ENCODE data around the gene CAPNS1. TPM values are rescaled to one million over a fixed set of nuclear protein-coding genes. Genes with fewer than 3 reads are reported as not detected.
A peak's percentile ranks its signal among the peaks of the same experiment; 100 is the strongest.
"Not testable (repeated sequence)": the region's sequence is repeated elsewhere in the genome, so short reads cannot be mapped to it uniquely, and the experiment has no call there.

CAPNS1 gene
- total RNA-seq, 2 donors from 2014 or later = 259 to 374 TPM

DNA sequence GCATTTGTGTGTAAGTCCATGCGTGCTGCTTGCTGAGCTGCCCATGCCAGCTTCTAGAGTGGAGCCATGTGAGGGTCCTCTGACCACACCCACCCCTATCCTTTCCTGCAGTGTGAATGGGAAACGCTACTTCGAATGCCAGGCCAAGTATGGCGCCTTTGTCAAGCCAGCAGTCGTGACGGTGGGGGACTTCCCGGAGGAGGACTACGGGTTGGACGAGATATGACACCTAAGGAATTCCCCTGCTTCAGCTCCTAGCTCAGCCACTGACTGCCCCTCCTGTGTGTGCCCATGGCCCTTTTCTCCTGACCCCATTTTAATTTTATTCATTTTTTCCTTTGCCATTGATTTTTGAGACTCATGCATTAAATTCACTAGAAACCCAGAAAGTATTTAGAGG lies 14.3 kb upstream of the CAPNS1 start:
- peak overlapping the region; percentile 82 for H3K27ac Mint-ChIP-seq

DNA sequence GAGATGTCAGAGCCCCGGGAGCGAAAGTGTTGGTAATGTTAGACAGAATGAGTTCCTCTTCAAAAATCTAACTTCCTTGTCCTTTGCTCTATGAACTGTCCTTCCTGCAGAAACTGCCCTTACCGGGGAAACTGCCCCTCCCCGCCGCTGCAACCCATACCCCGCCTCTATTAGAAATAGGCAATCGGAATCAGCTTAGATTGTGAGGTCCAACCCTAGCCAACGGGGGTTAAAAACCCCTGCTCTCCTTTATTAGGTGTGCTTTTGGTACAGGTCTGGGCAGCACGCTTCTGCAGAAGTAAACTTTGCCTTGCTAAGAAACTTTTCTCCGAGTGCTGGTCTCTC lies 11.5 kb upstream of the CAPNS1 start:
- Mint-ChIP-seq H3K27me3 (no peaks in the 10 kb centered on the region), H3K4me3 (peak overlapping the region; percentile 87), H3K36me3 (ENCODE audit: low read depth) (peaks cover 26% of the 10 kb centered on the region), H3K4me1 (peaks cover 9% of the 10 kb centered on the region), H3K9me3 (no peaks in the 10 kb centered on the region), H3K27ac (peak overlapping the region; percentile 83)
- ATAC-seq (replicated peaks) = no peak

More for the DNA sequence above, 14.3 kb upstream of the CAPNS1 start:
- no peaks in the 10 kb centered on the region for H3K27me3 Mint-ChIP-seq
- ATAC-seq (replicated peaks) = peak; percentile 37
- peak overlapping the region; percentile 26 for H3K4me3 Mint-ChIP-seq
- H3K9me3 Mint-ChIP-seq = no peaks in the 10 kb centered on the region
- H3K4me1 Mint-ChIP-seq = peaks cover 5% of the 10 kb centered on the region
- peaks cover 51% of the 10 kb centered on the region for H3K36me3 Mint-ChIP-seq (ENCODE audit: low read depth)

GRCh38 chr19:36131221-36131620 lies 8.6 kb upstream of the CAPNS1 start:
- H3K36me3 Mint-ChIP-seq (ENCODE audit: low read depth); H3K27me3 Mint-ChIP-seq; H3K9me3 Mint-ChIP-seq; ATAC-seq (replicated peaks); H3K4me1 Mint-ChIP-seq; H3K4me3 Mint-ChIP-seq; H3K27ac Mint-ChIP-seq: not testable (repeated sequence)

- not testable (repeated sequence) for ATAC-seq (replicated peaks); H3K9me3 Mint-ChIP-seq; H3K27ac Mint-ChIP-seq; H3K27me3 Mint-ChIP-seq; H3K36me3 Mint-ChIP-seq (ENCODE audit: low read depth); H3K4me3 Mint-ChIP-seq
- peaks cover 12% of the 10 kb centered on the region for H3K4me1 Mint-ChIP-seq
Measured at GRCh38 chr19:36134867-36135266, 5.0 kb upstream of the CAPNS1 start.

- Mint-ChIP-seq H3K36me3 (ENCODE audit: low read depth) (peaks cover 18% of the 10 kb centered on the region), H3K27me3 (no peaks in the 10 kb centered on the region), H3K9me3 (no peaks in the 10 kb centered on the region), H3K4me3 (peak overlapping the region; percentile 59), H3K4me1 (peaks cover 16% of the 10 kb centered on the region), H3K27ac (peak overlapping the region; percentile 75)
- ATAC-seq (replicated peaks) = peak; percentile 3
Measured at GRCh38 chr19:36136964-36137686, 2.7 kb upstream of the CAPNS1 start.

- Mint-ChIP-seq H3K36me3 (ENCODE audit: low read depth) (peaks cover 32% of the 10 kb centered on the region), H3K27ac (peak overlapping the region; percentile 59), H3K4me3 (peak overlapping the region; percentile 77), H3K27me3 (no peaks in the 10 kb centered on the region), H3K9me3 (no peaks in the 10 kb centered on the region), H3K4me1 (peaks cover 22% of the 10 kb centered on the region)
- no peak for ATAC-seq (replicated peaks)
Measured at GRCh38 chr19:36139120-36139472, 770 bp upstream of the CAPNS1 start.

GRCh38 chr19:36140304-36141038 lies 605 bp downstream of the CAPNS1 start:
- Mint-ChIP-seq H3K27me3 (no peaks in the 10 kb centered on the region), H3K4me1 (peaks cover 22% of the 10 kb centered on the region), H3K9me3 (no peaks in the 10 kb centered on the region), H3K4me3 (peak overlapping the region; percentile 77), H3K27ac (peak overlapping the region; percentile 59), H3K36me3 (ENCODE audit: low read depth) (peaks cover 45% of the 10 kb centered on the region)
- ATAC-seq (replicated peaks) = peak; percentile 17

GRCh38 chr19:36141039-36141927 lies 1.4 kb downstream of the CAPNS1 start:
- ATAC-seq (replicated peaks) = peak; percentile 77
- Mint-ChIP-seq H3K4me1 (peaks cover 22% of the 10 kb centered on the region), H3K27ac (peak overlapping the region; percentile 59), H3K9me3 (no peaks in the 10 kb centered on the region), H3K27me3 (no peaks in the 10 kb centered on the region), H3K4me3 (peak overlapping the region; percentile 77), H3K36me3 (ENCODE audit: low read depth) (peaks cover 53% of the 10 kb centered on the region)

- no peaks in the 10 kb centered on the region for H3K27me3 Mint-ChIP-seq
- no peak for ATAC-seq (replicated peaks)
- H3K27ac Mint-ChIP-seq = peak overlapping the region; percentile 59
- H3K36me3 Mint-ChIP-seq (ENCODE audit: low read depth) = peaks cover 61% of the 10 kb centered on the region
- peak overlapping the region; percentile 77 for H3K4me3 Mint-ChIP-seq
- H3K4me1 Mint-ChIP-seq = peaks cover 16% of the 10 kb centered on the region
- H3K9me3 Mint-ChIP-seq = no peaks in the 10 kb centered on the region
Measured at GRCh38 chr19:36142046-36142445, 2.2 kb downstream of the CAPNS1 start.

- no peak for ATAC-seq (replicated peaks)
- Mint-ChIP-seq H3K27ac (no peak overlapping the region), H3K9me3 (no peaks in the 10 kb centered on the region), H3K4me3 (peak overlapping the region; percentile 6), H3K4me1 (peaks cover 18% of the 10 kb centered on the region), H3K27me3 (no peaks in the 10 kb centered on the region), H3K36me3 (ENCODE audit: low read depth) (peaks cover 65% of the 10 kb centered on the region)
Measured at GRCh38 chr19:36142496-36142895, 2.6 kb downstream of the CAPNS1 start.

GRCh38 chr19:36144624-36145023 lies 4.8 kb downstream of the CAPNS1 start:
- Mint-ChIP-seq H3K4me1 (peaks cover 18% of the 10 kb centered on the region), H3K9me3 (no peaks in the 10 kb centered on the region), H3K27me3 (no peaks in the 10 kb centered on the region), H3K4me3 (no peak overlapping the region), H3K27ac (no peak overlapping the region), H3K36me3 (ENCODE audit: low read depth) (peaks cover 86% of the 10 kb centered on the region)
- ATAC-seq (replicated peaks) = no peak

- H3K36me3 Mint-ChIP-seq (ENCODE audit: low read depth) = peaks cover 65% of the 10 kb centered on the region
- peak overlapping the region; percentile 62 for H3K27ac Mint-ChIP-seq
- no peak overlapping the region for H3K4me3 Mint-ChIP-seq
- ATAC-seq (replicated peaks) = no peak
- peaks cover 3% of the 10 kb centered on the region for H3K4me1 Mint-ChIP-seq
- H3K9me3 Mint-ChIP-seq = no peaks in the 10 kb centered on the region
- no peaks in the 10 kb centered on the region for H3K27me3 Mint-ChIP-seq
Measured at GRCh38 chr19:36149673-36150406, 10.0 kb downstream of the CAPNS1 start.

DNA sequence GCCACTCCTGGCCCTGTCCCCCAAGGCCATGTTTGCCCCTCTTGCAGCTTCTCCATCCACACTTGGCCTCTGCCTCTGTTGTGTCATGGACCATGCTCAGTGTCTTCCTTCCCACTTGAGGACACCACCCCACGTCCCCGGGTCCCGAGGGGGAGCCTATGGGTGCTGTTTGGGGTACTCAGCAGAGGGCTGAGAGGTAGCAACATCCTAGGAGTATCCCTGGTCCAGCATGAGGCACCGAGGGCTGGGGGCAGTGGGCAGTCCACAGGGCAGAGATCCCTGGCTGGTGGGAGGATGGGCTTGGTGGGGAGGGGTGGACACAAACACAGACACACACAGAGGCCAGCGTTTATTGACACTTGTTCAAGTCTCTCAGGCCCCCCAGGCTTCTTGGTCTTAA lies 10.7 kb downstream of the CAPNS1 start:
- H3K27ac Mint-ChIP-seq = peak overlapping the region; percentile 62
- H3K36me3 Mint-ChIP-seq (ENCODE audit: low read depth) = peaks cover 58% of the 10 kb centered on the region
- no peak for ATAC-seq (replicated peaks)
- H3K9me3 Mint-ChIP-seq = no peaks in the 10 kb centered on the region
- no peak overlapping the region for H3K4me3 Mint-ChIP-seq
- no peaks in the 10 kb centered on the region for H3K27me3 Mint-ChIP-seq
- H3K4me1 Mint-ChIP-seq = peaks cover 7% of the 10 kb centered on the region

Measured in activated T-helper 17 cell treated with anti-CD3 and anti-CD28 coated beads, Interleukin-2, amount 50 U/mL, for 72 hours (primary cell).